ENCODE measurements around the gene EHMT2.

EHMT2 gene

GRCh38 chr6:31897612-31898382 is at the start of gene EHMT2:
Gene EHMT2 (minus strand): TSS chr6:31897698. CDS start chr6:31897677, 21 bp downstream.
- in situ Hi-C loops (cut with MboI; ENCODE audit: low pct_unique_long_range_greater_than_20kb, low sequenced_read_pairs, unreplicated experiment): no loop called here

GRCh38 chr6:31947070-31947675 is 49.7 kb upstream of the EHMT2 start:
- no peak for TF ChIP-seq CTCF (IDR thresholded peaks at IDR 0.05; ENCODE audit: extremely low read depth, insufficient read depth, missing control alignments)
- DNase-seq (ENCODE audit: low spot score): no peak
- in situ Hi-C loops (cut with MboI; ENCODE audit: low pct_unique_long_range_greater_than_20kb, low sequenced_read_pairs, unreplicated experiment): no loop called here

More at GRCh38 chr6:31897612-31898382, at the start of gene EHMT2:
- DNase-seq (ENCODE audit: low spot score): peak; percentile 94
- TF ChIP-seq CTCF (IDR thresholded peaks at IDR 0.05; ENCODE audit: extremely low read depth, insufficient read depth, missing control alignments): peak; percentile 12

DNA sequence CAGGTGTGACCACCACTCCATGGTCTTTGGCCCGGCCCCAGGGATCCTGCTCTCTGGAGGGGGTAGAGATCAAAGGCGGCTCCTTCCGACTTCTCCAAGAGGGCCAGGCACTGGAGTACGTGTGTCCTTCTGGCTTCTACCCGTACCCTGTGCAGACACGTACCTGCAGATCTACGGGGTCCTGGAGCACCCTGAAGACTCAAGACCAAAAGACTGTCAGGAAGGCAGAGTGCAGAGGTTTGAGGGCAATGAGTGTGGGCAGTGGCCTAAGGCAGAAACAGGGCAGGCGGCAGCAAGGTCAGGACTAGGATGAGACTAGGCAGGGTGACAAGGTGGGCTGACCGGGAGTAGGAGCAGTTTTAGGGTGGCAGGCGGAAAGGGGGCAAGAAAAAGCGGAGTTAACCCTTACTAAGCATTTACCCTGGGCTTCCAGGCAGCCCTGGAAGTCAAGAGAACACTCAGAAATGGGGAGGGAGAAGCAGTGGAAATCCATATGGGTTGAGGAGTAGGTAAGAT is 48.9 kb upstream of the EHMT2 start:
- no peak for TF ChIP-seq CTCF (IDR thresholded peaks at IDR 0.05; ENCODE audit: extremely low read depth, insufficient read depth, missing control alignments)
- DNase-seq (ENCODE audit: low spot score): no peak
- in situ Hi-C loops (cut with MboI; ENCODE audit: low pct_unique_long_range_greater_than_20kb, low sequenced_read_pairs, unreplicated experiment): no loop called here

DNA sequence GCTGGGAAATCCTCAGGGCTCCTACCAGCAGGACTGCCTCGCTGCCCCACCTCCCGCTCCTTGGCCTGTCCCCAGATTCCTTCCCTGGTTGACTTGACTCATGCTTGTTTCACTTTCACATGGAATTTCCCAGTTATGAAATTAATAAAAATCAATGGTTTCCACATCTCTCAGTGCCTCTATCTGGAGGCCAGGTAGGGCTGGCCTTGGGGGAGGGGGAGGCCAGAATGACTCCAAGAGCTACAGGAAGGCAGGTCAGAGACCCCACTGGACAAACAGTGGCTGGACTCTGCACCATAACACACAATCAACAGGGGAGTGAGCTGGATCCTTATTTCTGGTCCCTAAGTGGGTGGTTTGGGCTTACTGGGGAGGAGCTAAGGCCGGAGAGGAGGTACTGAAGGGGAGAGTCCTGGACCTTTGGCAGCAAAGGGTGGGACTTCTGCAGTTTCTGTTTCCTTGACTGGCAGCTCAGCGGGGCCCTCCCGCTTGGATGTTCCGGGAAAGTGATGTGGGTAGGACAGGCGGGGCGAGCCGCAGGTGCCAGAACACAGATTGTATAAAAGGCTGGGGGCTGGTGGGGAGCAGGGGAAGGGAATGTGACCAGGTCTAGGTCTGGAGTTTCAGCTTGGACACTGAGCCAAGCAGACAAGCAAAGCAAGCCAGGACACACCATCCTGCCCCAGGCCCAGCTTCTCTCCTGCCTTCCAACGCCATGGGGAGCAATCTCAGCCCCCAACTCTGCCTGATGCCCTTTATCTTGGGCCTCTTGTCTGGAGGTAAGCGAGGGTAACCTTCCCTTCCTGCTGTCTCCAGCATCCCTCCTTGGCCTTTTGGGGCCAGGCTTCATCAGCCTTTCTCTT is 48.2 kb upstream of the EHMT2 start, which contains the start of gene CFB:
TSS of gene CFB (plus strand) at position 589 of the 863 bp plus-strand sequence. CDS start at position 716, 127 bp downstream.
- DNase-seq (ENCODE audit: low spot score): no peak
- TF ChIP-seq CTCF (IDR thresholded peaks at IDR 0.05; ENCODE audit: extremely low read depth, insufficient read depth, missing control alignments): no peak
- in situ Hi-C loops (cut with MboI; ENCODE audit: low pct_unique_long_range_greater_than_20kb, low sequenced_read_pairs, unreplicated experiment): no loop called here

DNA sequence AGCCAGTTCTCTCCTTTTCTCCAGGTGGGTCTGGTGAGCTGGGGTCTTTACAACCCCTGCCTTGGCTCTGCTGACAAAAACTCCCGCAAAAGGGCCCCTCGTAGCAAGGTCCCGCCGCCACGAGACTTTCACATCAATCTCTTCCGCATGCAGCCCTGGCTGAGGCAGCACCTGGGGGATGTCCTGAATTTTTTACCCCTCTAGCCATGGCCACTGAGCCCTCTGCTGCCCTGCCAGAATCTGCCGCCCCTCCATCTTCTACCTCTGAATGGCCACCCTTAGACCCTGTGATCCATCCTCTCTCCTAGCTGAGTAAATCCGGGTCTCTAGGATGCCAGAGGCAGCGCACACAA is 47.6 kb upstream of the EHMT2 start:
- in situ Hi-C loops (cut with MboI; ENCODE audit: low pct_unique_long_range_greater_than_20kb, low sequenced_read_pairs, unreplicated experiment): no loop called here
- TF ChIP-seq CTCF (IDR thresholded peaks at IDR 0.05; ENCODE audit: extremely low read depth, insufficient read depth, missing control alignments): no peak
- no peak for DNase-seq (ENCODE audit: low spot score)

- in situ Hi-C loops (cut with MboI; ENCODE audit: low pct_unique_long_range_greater_than_20kb, low sequenced_read_pairs, unreplicated experiment): no loop called here
- no peak for DNase-seq (ENCODE audit: low spot score)
- TF ChIP-seq CTCF (IDR thresholded peaks at IDR 0.05; ENCODE audit: extremely low read depth, insufficient read depth, missing control alignments): no peak
Observed at GRCh38 chr6:31943742-31944141, 46.2 kb upstream of the EHMT2 start.

Data from GM13977 (cell line).